GM23338 (cell line): ENCODE results near the gene SBSN. TPM values are rescaled to one million over a fixed set of nuclear protein-coding genes. Genes with fewer than 3 reads are reported as not detected.

Experiments used
- ATAC-seq: fragments of 200-7000 bp; cut with Tn5 transposase; 3 replicates; pipeline ENCODE4 v1.9.1; 2020
- DNase-seq: peaks from one replicate; pipeline ENCODE4 v3.0.0-alpha.2; 2015; ENCODE audit warnings: low spot score
- H2AFZ ChIP-seq: fragments of 200-600 bp; sonication (generic); 2 replicates; pipeline ENCODE4 v1.8.0; 2016; ENCODE audit warnings: antibody characterized with exemption, mild to moderate bottlenecking, moderate library complexity
- H3F3A ChIP-seq: fragments of 200-600 bp; sonication (generic); replicated peaks from 2 replicates; pipeline ENCODE4 v1.8.0; 2017; ENCODE audit warnings: antibody characterized with exemption, mixed run types, low read depth
- H3K27ac ChIP-seq: fragments of 200-600 bp; sonication (generic); 2 replicates; pipeline ENCODE4 v1.6.1; 2016; ENCODE audit warnings: low read depth
- H3K27me3 ChIP-seq: fragments of 200-600 bp; sonication (generic); 2 replicates; pipeline ENCODE4 v1.8.0; 2016; ENCODE audit warnings: mild to moderate bottlenecking, mixed run types, moderate library complexity; ENCODE audit not compliant: insufficient read depth
- H3K36me3 ChIP-seq: fragments of 200-600 bp; sonication (generic); 2 replicates; pipeline ENCODE4 v1.8.0; 2016; ENCODE audit warnings: mild to moderate bottlenecking; ENCODE audit not compliant: insufficient read depth
- H3K4me1 ChIP-seq: fragments of 200-600 bp; sonication (generic); 2 replicates; pipeline ENCODE4 v1.8.0; 2016; ENCODE audit warnings: mild to moderate bottlenecking, moderate library complexity; ENCODE audit not compliant: insufficient read depth
- H3K4me2 ChIP-seq: fragments of 200-600 bp; sonication (generic); 2 replicates; pipeline ENCODE4 v1.7.1; 2017; ENCODE audit warnings: mixed run types
- H3K4me3 ChIP-seq: fragments of 200-600 bp; sonication (generic); 2 replicates; pipeline ENCODE4 v1.6.1; 2016; ENCODE audit warnings: mixed run types
- H3K79me2 ChIP-seq: fragments of 200-600 bp; sonication (generic); replicated peaks from 2 replicates; pipeline ENCODE4 v1.8.0; 2017; ENCODE audit warnings: mild to moderate bottlenecking; ENCODE audit not compliant: insufficient read depth
- H3K9me2 ChIP-seq: fragments of 200-600 bp; sonication (generic); 2 replicates; pipeline ENCODE4 v1.8.0; 2017; ENCODE audit not compliant: insufficient read depth
- H4K20me1 ChIP-seq: fragments of 200-600 bp; sonication (generic); replicated peaks from 2 replicates; pipeline ENCODE4 v1.8.0; 2017; ENCODE audit warnings: mild to moderate bottlenecking; ENCODE audit not compliant: insufficient read depth
- H3K27ac Mint-ChIP-seq: 2 replicates; pipeline ENCODE4 v1.8.0; 2020; ENCODE audit warnings: inconsistent platforms, mild to moderate bottlenecking, moderate library complexity, mixed read lengths
- H3K27me3 Mint-ChIP-seq: 3 replicates; pipeline ENCODE4 v1.8.0; 2022; ENCODE audit warnings: low read depth, mild to moderate bottlenecking, moderate library complexity, mixed read lengths, inconsistent platforms; ENCODE audit not compliant: insufficient read depth, poor library complexity
- H3K36me3 Mint-ChIP-seq: 3 replicates; pipeline ENCODE4 v1.8.0; 2021; ENCODE audit warnings: low read depth, mild to moderate bottlenecking, inconsistent platforms, moderate library complexity, mixed read lengths
- H3K4me1 Mint-ChIP-seq: 3 replicates; pipeline ENCODE4 v1.8.0; 2020; ENCODE audit warnings: mild to moderate bottlenecking, inconsistent platforms, mixed read lengths
- H3K4me3 Mint-ChIP-seq: 3 replicates; pipeline ENCODE4 v1.8.0; 2021; ENCODE audit warnings: moderate library complexity, mild to moderate bottlenecking, inconsistent platforms, mixed read lengths
- H3K9me3 Mint-ChIP-seq: 3 replicates; pipeline ENCODE4 v1.8.0; 2020; ENCODE audit warnings: moderate library complexity, mild to moderate bottlenecking, inconsistent platforms, mixed read lengths
- CREB1 ChIP-seq: fragments of 250-450 bp; sonication (Bioruptor Pico); IDR thresholded peaks from 2 replicates; pipeline ENCODE4 v1.5.0; 2020; ENCODE audit warnings: low read depth, mild to moderate bottlenecking, moderate library complexity
- CTCF ChIP-seq, 2 experiments: fragments of 200-600 bp in 1 of 2; sonication (generic) in 1 of 2; conservative IDR thresholded peaks; 2 replicates each; pipeline versions ENCODE4 v1.5.1 to v1.6.1; 2016 to 2017; ENCODE audit warnings: antibody characterized with exemption in 2 of 2, low read depth in 2 of 2, mild to moderate bottlenecking in 2 of 2, moderate library complexity in 1 of 2
- EZH2 ChIP-seq: fragments of 200-600 bp; sonication (generic); IDR thresholded peaks from one replicate; pipeline ENCODE4 v1.8.0; 2017; ENCODE audit warnings: antibody characterized with exemption, mild to moderate bottlenecking, low read depth; ENCODE audit not compliant: unreplicated experiment
- EZH2phosphoT487 ChIP-seq: fragments of 200-600 bp; sonication (generic); IDR thresholded peaks from one replicate; pipeline ENCODE4 v1.8.1; 2018; ENCODE audit warnings: antibody characterized with exemption; ENCODE audit not compliant: unreplicated experiment
- JUNB ChIP-seq: IDR thresholded peaks from one replicate; pipeline ENCODE4 v1.6.1; 2016; ENCODE audit warnings: antibody characterized with exemption; ENCODE audit not compliant: unreplicated experiment
- NANOG ChIP-seq: IDR thresholded peaks from 2 replicates; pipeline ENCODE4 v1.6.1; 2016; ENCODE audit warnings: antibody characterized with exemption, borderline replicate concordance
- POLR2AphosphoS5 ChIP-seq: IDR thresholded peaks from 2 replicates; pipeline ENCODE4 v1.6.1; 2016; ENCODE audit warnings: antibody characterized with exemption, low read depth
- REST ChIP-seq: IDR thresholded peaks from one replicate; pipeline ENCODE4 v1.6.1; 2018; ENCODE audit warnings: antibody characterized with exemption; ENCODE audit not compliant: unreplicated experiment
- ZNF114 ChIP-seq: fragments of 250-450 bp; sonication (Bioruptor Pico); IDR thresholded peaks from 2 replicates; pipeline ENCODE4 v1.5.0; 2020; ENCODE audit warnings: mild to moderate bottlenecking, moderate library complexity
- ZNF331 ChIP-seq: fragments of 250-450 bp; sonication (Bioruptor Pico); IDR thresholded peaks from 2 replicates; pipeline ENCODE4 v1.5.0; 2020; ENCODE audit warnings: low read depth, mild to moderate bottlenecking, moderate library complexity
- polyA plus RNA-seq: library from polyadenylated mRNA; unstranded; fragments of >200 nt; fragmentation: Nextera tagmentation; extraction: Ambion mirVana; gene quantifications from 2 replicates; pipeline ENCODE4 v1.2.1, GENCODE V29; 2016
- total RNA-seq: library from RNA; depleted of rRNA; stranded (reverse); fragments of >200 nt; shearing (Covaris generic); gene quantifications from 2 replicates; pipeline ENCODE4 v1.2.3, GENCODE V29; 2014
- TF ChIP-seq, protein P1 (sequence below): IDR thresholded peaks from 2 replicates; pipeline ENCODE4 v1.6.1; 2016; ENCODE audit warnings: antibody characterized with exemption

The SBSN gene
- total and polyA plus RNA-seq, 2 experiments from 2014 or later: 0.39 TPM; not detected in 1

GRCh38 chr19:35522745-35523327 lies 5.3 kb downstream of the SBSN start (continued):
- no peak for TF ChIP-seq ZNF114
- no peak for TF ChIP-seq NANOG
- TF ChIP-seq REST: no peak
- TF ChIP-seq CTCF (conservative IDR thresholded peaks at IDR 0.05; ENCODE audit: low read depth in 2 of 2): no peak

DNA sequence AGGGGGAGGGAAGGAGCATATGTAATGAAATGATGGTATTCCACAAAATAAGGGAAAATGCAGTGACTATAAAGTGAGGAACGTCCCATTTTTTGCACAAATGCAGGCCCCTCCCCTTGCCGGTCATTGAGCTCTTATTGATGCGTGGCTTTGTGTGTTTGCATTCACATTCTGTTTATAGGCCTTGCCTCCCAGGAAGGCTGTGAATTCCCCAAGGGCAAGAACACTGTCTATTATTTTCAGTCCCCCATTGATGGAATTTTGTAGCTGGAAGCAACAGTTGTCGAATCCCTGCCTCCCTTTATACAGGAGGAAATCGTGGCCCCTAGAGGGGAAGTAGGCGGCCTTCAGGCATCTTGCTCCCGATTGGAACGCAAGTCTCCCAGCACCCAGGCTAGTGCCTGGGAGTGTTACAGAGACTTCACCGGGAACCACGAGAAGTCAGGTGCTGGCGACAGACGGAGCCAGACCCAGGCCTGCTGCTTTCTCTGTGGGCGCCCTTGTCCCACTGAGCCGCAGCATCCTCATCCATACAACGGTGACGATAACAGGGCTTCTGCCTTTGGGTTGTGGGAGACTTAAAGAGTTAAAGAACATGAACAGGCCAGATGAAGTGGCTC lies 6.9 kb downstream of the SBSN start:
- H3K27me3 Mint-ChIP-seq: peaks cover 22% of the 10 kb centered on the region
- Histone ChIP-seq H3K36me3 (no peaks in the 10 kb centered on the region), H3F3A (no peaks in the 10 kb centered on the region), H3K79me2 (no peaks in the 10 kb centered on the region), H3K4me2 (no peak overlapping the region), H3K27me3 (no peaks in the 10 kb centered on the region), H3K4me3 (no peak overlapping the region), H4K20me1 (no peaks in the 10 kb centered on the region), H3K4me1 (peaks cover 24% of the 10 kb centered on the region), H2AFZ (peak overlapping the region; percentile 91), H3K9me2 (no peaks in the 10 kb centered on the region), H3K27ac (no peak overlapping the region)
- DNase-seq (peak; percentile 70), ATAC-seq (peak; percentile 50)
- H3K9me3 Mint-ChIP-seq: no peaks in the 10 kb centered on the region
- peaks cover 37% of the 10 kb centered on the region for H3K4me1 Mint-ChIP-seq
- H3K27ac Mint-ChIP-seq: 0 out of 2 replicates have a peak overlapping the region, but pooled peaks have one; percentile 64
- H3K4me3 Mint-ChIP-seq: no peak overlapping the region
- H3K36me3 Mint-ChIP-seq: no peaks in the 10 kb centered on the region
- TF ChIP-seq ZNF331 (CRISPR knock-in tag) (no peak), ZNF114 (no peak), CTCF (conservative IDR thresholded peaks at IDR 0.05; ENCODE audit: low read depth in 2 of 2) (no peak), EZH2 (no peak), NANOG (no peak), CREB1 (CRISPR knock-in tag) (no peak), POLR2AphosphoS5 (no peak), EZH2phosphoT487 (no peak), JUNB (no peak), REST (no peak)
- TF ChIP-seq, protein P1, sequence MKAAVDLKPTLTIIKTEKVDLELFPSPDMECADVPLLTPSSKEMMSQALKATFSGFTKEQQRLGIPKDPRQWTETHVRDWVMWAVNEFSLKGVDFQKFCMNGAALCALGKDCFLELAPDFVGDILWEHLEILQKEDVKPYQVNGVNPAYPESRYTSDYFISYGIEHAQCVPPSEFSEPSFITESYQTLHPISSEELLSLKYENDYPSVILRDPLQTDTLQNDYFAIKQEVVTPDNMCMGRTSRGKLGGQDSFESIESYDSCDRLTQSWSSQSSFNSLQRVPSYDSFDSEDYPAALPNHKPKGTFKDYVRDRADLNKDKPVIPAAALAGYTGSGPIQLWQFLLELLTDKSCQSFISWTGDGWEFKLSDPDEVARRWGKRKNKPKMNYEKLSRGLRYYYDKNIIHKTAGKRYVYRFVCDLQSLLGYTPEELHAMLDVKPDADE: no peak
